GM23338 (cell line): ENCODE measurements around the gene PDCD10. TPM values are rescaled to one million over a fixed set of nuclear protein-coding genes. Genes with fewer than 3 reads are reported as not detected.

ENCODE experiments used
- ATAC-seq: fragments of 200-7000 bp; cut with Tn5 transposase; 3 replicates; pipeline ENCODE4 v1.9.1; 2020
- DNase-seq: peaks from one replicate; pipeline ENCODE4 v3.0.0-alpha.2; 2015; ENCODE audit warnings: low spot score
- H2AFZ ChIP-seq: fragments of 200-600 bp; sonication (generic); 2 replicates; pipeline ENCODE4 v1.8.0; 2016; ENCODE audit warnings: antibody characterized with exemption, mild to moderate bottlenecking, moderate library complexity
- H3F3A ChIP-seq: fragments of 200-600 bp; sonication (generic); replicated peaks from 2 replicates; pipeline ENCODE4 v1.8.0; 2017; ENCODE audit warnings: antibody characterized with exemption, mixed run types, low read depth
- H3K27ac ChIP-seq: fragments of 200-600 bp; sonication (generic); 2 replicates; pipeline ENCODE4 v1.6.1; 2016; ENCODE audit warnings: low read depth
- H3K27me3 ChIP-seq: fragments of 200-600 bp; sonication (generic); 2 replicates; pipeline ENCODE4 v1.8.0; 2016; ENCODE audit warnings: mild to moderate bottlenecking, mixed run types, moderate library complexity; ENCODE audit not compliant: insufficient read depth
- H3K36me3 ChIP-seq: fragments of 200-600 bp; sonication (generic); 2 replicates; pipeline ENCODE4 v1.8.0; 2016; ENCODE audit warnings: mild to moderate bottlenecking; ENCODE audit not compliant: insufficient read depth
- H3K4me1 ChIP-seq: fragments of 200-600 bp; sonication (generic); 2 replicates; pipeline ENCODE4 v1.8.0; 2016; ENCODE audit warnings: mild to moderate bottlenecking, moderate library complexity; ENCODE audit not compliant: insufficient read depth
- H3K4me2 ChIP-seq: fragments of 200-600 bp; sonication (generic); 2 replicates; pipeline ENCODE4 v1.7.1; 2017; ENCODE audit warnings: mixed run types
- H3K4me3 ChIP-seq: fragments of 200-600 bp; sonication (generic); 2 replicates; pipeline ENCODE4 v1.6.1; 2016; ENCODE audit warnings: mixed run types
- H3K79me2 ChIP-seq: fragments of 200-600 bp; sonication (generic); replicated peaks from 2 replicates; pipeline ENCODE4 v1.8.0; 2017; ENCODE audit warnings: mild to moderate bottlenecking; ENCODE audit not compliant: insufficient read depth
- H3K9me2 ChIP-seq: fragments of 200-600 bp; sonication (generic); 2 replicates; pipeline ENCODE4 v1.8.0; 2017; ENCODE audit not compliant: insufficient read depth
- H4K20me1 ChIP-seq: fragments of 200-600 bp; sonication (generic); replicated peaks from 2 replicates; pipeline ENCODE4 v1.8.0; 2017; ENCODE audit warnings: mild to moderate bottlenecking; ENCODE audit not compliant: insufficient read depth
- H3K27ac Mint-ChIP-seq: 2 replicates; pipeline ENCODE4 v1.8.0; 2020; ENCODE audit warnings: inconsistent platforms, mild to moderate bottlenecking, moderate library complexity, mixed read lengths
- H3K27me3 Mint-ChIP-seq: 3 replicates; pipeline ENCODE4 v1.8.0; 2022; ENCODE audit warnings: low read depth, mild to moderate bottlenecking, moderate library complexity, mixed read lengths, inconsistent platforms; ENCODE audit not compliant: insufficient read depth, poor library complexity
- H3K36me3 Mint-ChIP-seq: 3 replicates; pipeline ENCODE4 v1.8.0; 2021; ENCODE audit warnings: low read depth, mild to moderate bottlenecking, inconsistent platforms, moderate library complexity, mixed read lengths
- H3K4me1 Mint-ChIP-seq: 3 replicates; pipeline ENCODE4 v1.8.0; 2020; ENCODE audit warnings: mild to moderate bottlenecking, inconsistent platforms, mixed read lengths
- H3K4me3 Mint-ChIP-seq: 3 replicates; pipeline ENCODE4 v1.8.0; 2021; ENCODE audit warnings: moderate library complexity, mild to moderate bottlenecking, inconsistent platforms, mixed read lengths
- H3K9me3 Mint-ChIP-seq: 3 replicates; pipeline ENCODE4 v1.8.0; 2020; ENCODE audit warnings: moderate library complexity, mild to moderate bottlenecking, inconsistent platforms, mixed read lengths
- CREB1 ChIP-seq: fragments of 250-450 bp; sonication (Bioruptor Pico); IDR thresholded peaks from 2 replicates; pipeline ENCODE4 v1.5.0; 2020; ENCODE audit warnings: low read depth, mild to moderate bottlenecking, moderate library complexity
- POLR2AphosphoS5 ChIP-seq: IDR thresholded peaks from 2 replicates; pipeline ENCODE4 v1.6.1; 2016; ENCODE audit warnings: antibody characterized with exemption, low read depth
- long read RNA-seq: library from polyadenylated mRNA; unstranded; transcript quantifications from one replicate; pipeline ENCODE4 v2.0.0, GENCODE V29; 2020; ENCODE audit not compliant: unreplicated experiment
- polyA plus RNA-seq: library from polyadenylated mRNA; unstranded; fragments of >200 nt; fragmentation: Nextera tagmentation; extraction: Ambion mirVana; gene quantifications from 2 replicates; pipeline ENCODE4 v1.2.1, GENCODE V29; 2016
- total RNA-seq: library from RNA; depleted of rRNA; stranded (reverse); fragments of >200 nt; shearing (Covaris generic); gene quantifications from 2 replicates; pipeline ENCODE4 v1.2.3, GENCODE V29; 2014; rRNA removed
- TF ChIP-seq, protein P1 (sequence below): fragments of 250-450 bp; sonication (Bioruptor Pico); IDR thresholded peaks from 2 replicates; pipeline ENCODE4 v1.5.0; 2020; ENCODE audit warnings: mild to moderate bottlenecking, moderate library complexity
- TF ChIP-seq, protein P2 (sequence below): IDR thresholded peaks from 2 replicates; pipeline ENCODE4 v1.6.1; 2016; ENCODE audit warnings: antibody characterized with exemption

PDCD10 gene
- total RNA-seq: 95.2 and 108 TPM in 2 replicates
- polyA plus RNA-seq: 99.8 and 125 TPM in 2 replicates
- long read RNA-seq, transcript PDCD10-208 (9 exons, 1,360 nt): minor isoform, 8 of 47 reads
- long read RNA-seq, transcript PDCD10-218 (8 exons, 1,276 nt): major isoform, 27 of 47 reads
- long read RNA-seq, partial matches to known transcripts: 3 of 47 reads
- long read RNA-seq, other reads (novel, unspliced or antisense): 3 of 47 reads

DNA sequence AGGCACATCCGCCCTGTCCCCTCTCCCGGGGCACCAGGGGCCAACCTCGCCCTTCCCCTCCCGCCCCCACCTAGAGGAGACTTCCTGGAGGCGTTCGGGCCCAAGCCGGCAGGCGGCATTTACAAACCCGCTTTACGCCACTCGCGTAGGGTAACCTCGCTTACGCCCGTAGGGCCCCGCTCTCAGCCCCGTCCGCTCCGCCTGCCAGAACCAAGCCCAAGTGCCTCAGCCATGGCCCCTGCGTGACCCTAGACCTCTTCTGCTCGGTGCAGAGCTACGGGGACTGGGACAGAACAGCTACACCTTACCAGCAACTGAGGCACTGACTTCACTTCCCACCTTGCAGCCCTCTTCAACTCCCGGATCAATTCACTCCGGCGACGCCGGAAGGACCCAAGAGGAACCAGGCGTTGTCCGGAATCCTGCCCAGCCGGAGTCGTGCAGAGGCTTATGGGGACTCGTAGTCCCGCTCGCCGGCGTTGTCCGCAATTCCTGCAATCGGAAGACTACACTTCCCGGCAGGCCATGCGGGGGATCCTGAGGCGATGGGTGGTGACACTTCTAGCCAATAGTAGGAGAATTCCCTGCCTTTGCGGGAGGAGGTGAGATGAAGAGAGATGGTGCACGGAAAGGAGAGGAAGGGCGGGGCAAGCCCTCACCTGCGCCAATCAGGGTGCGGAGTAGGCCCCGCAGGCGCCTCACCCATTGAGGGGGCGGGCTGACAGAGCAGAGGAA is at the start of gene PDCD10:
Gene PDCD10 (minus strand): TSS at position 395 of the 735 bp plus-strand sequence. CDS start 14,735 bp downstream, outside the sequence.
- peaks cover 29% of the 10 kb centered on the region for H3K4me1 Mint-ChIP-seq
- peak within 1 kb of the TSS; percentile 92 for H3K27ac ChIP-seq
- ATAC-seq: peak; percentile 86

More for the DNA sequence above, at the start of gene PDCD10:
- H3K4me2 ChIP-seq: peak within 1 kb of the TSS; percentile 90
- Mint-ChIP-seq H3K4me3 (no peak within 1 kb of the TSS), H3K9me3 (no peaks in the 10 kb centered on the region), H3K27ac (no peak within 1 kb of the TSS), H3K36me3 (no peaks in the 10 kb centered on the region), H3K27me3 (no peaks in the 10 kb centered on the region)
- peak; percentile 100 for DNase-seq
- H3F3A ChIP-seq: no peaks in the 10 kb centered on the region; the same call in 1 of the 2 replicates
- H3K4me1 ChIP-seq: peaks cover 33% of the 10 kb centered on the region
- no peaks in the 10 kb centered on the region for H3K9me2 ChIP-seq
- H4K20me1 ChIP-seq: peaks cover 16% of the 10 kb centered on the region
- no peaks in the 10 kb centered on the region for H3K36me3 ChIP-seq
- peaks cover 80% of the 10 kb centered on the region for H3K79me2 ChIP-seq
- H3K4me3 ChIP-seq: peak within 1 kb of the TSS; percentile 82
- TF ChIP-seq, protein P1, sequence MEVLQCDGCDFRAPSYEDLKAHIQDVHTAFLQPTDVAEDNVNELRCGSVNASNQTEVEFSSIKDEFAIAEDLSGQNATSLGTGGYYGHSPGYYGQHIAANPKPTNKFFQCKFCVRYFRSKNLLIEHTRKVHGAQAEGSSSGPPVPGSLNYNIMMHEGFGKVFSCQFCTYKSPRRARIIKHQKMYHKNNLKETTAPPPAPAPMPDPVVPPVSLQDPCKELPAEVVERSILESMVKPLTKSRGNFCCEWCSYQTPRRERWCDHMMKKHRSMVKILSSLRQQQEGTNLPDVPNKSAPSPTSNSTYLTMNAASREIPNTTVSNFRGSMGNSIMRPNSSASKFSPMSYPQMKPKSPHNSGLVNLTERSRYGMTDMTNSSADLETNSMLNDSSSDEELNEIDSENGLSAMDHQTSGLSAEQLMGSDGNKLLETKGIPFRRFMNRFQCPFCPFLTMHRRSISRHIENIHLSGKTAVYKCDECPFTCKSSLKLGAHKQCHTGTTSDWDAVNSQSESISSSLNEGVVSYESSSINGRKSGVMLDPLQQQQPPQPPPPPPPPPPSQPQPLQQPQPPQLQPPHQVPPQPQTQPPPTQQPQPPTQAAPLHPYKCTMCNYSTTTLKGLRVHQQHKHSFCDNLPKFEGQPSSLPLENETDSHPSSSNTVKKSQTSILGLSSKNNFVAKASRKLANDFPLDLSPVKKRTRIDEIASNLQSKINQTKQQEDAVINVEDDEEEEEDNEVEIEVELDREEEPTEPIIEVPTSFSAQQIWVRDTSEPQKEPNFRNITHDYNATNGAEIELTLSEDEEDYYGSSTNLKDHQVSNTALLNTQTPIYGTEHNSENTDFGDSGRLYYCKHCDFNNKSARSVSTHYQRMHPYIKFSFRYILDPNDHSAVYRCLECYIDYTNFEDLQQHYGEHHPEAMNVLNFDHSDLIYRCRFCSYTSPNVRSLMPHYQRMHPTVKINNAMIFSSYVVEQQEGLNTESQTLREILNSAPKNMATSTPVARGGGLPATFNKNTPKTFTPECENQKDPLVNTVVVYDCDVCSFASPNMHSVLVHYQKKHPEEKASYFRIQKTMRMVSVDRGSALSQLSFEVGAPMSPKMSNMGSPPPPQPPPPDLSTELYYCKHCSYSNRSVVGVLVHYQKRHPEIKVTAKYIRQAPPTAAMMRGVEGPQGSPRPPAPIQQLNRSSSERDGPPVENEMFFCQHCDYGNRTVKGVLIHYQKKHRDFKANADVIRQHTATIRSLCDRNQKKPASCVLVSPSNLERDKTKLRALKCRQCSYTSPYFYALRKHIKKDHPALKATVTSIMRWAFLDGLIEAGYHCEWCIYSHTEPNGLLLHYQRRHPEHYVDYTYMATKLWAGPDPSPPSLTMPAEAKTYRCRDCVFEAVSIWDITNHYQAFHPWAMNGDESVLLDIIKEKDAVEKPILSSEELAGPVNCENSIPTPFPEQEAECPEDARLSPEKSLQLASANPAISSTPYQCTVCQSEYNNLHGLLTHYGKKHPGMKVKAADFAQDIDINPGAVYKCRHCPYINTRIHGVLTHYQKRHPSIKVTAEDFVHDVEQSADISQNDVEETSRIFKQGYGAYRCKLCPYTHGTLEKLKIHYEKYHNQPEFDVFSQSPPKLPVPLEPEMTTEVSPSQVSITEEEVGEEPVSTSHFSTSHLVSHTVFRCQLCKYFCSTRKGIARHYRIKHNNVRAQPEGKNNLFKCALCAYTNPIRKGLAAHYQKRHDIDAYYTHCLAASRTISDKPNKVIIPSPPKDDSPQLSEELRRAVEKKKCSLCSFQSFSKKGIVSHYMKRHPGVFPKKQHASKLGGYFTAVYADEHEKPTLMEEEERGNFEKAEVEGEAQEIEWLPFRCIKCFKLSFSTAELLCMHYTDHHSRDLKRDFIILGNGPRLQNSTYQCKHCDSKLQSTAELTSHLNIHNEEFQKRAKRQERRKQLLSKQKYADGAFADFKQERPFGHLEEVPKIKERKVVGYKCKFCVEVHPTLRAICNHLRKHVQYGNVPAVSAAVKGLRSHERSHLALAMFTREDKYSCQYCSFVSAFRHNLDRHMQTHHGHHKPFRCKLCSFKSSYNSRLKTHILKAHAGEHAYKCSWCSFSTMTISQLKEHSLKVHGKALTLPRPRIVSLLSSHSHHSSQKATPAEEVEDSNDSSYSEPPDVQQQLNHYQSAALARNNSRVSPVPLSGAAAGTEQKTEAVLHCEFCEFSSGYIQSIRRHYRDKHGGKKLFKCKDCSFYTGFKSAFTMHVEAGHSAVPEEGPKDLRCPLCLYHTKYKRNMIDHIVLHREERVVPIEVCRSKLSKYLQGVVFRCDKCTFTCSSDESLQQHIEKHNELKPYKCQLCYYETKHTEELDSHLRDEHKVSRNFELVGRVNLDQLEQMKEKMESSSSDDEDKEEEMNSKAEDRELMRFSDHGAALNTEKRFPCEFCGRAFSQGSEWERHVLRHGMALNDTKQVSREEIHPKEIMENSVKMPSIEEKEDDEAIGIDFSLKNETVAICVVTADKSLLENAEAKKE (CRISPR knock-in tag): no peak
- TF ChIP-seq, protein P2, sequence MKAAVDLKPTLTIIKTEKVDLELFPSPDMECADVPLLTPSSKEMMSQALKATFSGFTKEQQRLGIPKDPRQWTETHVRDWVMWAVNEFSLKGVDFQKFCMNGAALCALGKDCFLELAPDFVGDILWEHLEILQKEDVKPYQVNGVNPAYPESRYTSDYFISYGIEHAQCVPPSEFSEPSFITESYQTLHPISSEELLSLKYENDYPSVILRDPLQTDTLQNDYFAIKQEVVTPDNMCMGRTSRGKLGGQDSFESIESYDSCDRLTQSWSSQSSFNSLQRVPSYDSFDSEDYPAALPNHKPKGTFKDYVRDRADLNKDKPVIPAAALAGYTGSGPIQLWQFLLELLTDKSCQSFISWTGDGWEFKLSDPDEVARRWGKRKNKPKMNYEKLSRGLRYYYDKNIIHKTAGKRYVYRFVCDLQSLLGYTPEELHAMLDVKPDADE: peak; percentile 93
- 0 out of 2 replicates have a peak, but pooled peaks have one; percentile 20 for TF ChIP-seq CREB1 (CRISPR knock-in tag)
- TF ChIP-seq POLR2AphosphoS5: peak; percentile 91
- no peaks in the 10 kb centered on the region for H3K27me3 ChIP-seq
- peak within 1 kb of the TSS; percentile 92 for H2AFZ ChIP-seq
